Right renal cortex interstitium (tissue), 3 donors: ENCODE measurements around the gene GRIK4. TPM values are rescaled to one million over a fixed set of nuclear protein-coding genes. Genes with fewer than 3 reads are reported as not detected.
A peak's percentile ranks its signal among the peaks of the same experiment; 100 is the strongest.
"Not testable (repeated sequence)": the region's sequence is repeated elsewhere in the genome, so short reads cannot be mapped to it uniquely, and the experiment has no call there.

ENCODE experiments used
- DNase-seq, 3 donors: peaks; one replicate each; pipeline ENCODE4 v3.0.0-alpha.2; 2013; ENCODE audit warnings: low read depth in 3 of 3, low spot score in 2 of 3
- polyA plus RNA-seq, 3 donors: library from polyadenylated mRNA; unstranded; fragments of 120-200 nt; gene quantifications; one replicate each; pipeline ENCODE4 v1.2.1, GENCODE V29; 2013; ENCODE audit not compliant: insufficient read length in 3 of 3

The GRIK4 gene
- polyA plus RNA-seq, 3 donors: 0.93 to 1.3 (median 1.1) TPM

DNA sequence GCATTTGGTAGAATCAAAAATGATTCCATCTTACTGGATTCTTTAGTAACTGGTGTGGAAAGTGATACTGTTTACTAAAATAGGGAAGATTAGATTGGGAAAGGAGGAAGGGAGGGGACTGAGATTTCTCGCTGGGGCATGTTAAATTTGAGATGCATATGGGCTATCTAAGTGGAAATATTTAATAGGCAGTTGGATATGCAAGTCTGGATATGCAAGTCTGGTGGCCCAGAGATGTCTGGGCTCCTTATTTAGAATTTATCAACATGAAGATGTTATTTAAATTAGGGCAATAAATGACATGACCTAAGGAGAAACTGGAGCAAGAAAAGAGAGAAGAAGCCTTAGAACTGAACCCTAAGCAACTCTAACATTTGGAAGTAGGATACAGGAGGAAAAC lies 495.4 kb downstream of the GRIK4 start:
- no peak for DNase-seq

DNA sequence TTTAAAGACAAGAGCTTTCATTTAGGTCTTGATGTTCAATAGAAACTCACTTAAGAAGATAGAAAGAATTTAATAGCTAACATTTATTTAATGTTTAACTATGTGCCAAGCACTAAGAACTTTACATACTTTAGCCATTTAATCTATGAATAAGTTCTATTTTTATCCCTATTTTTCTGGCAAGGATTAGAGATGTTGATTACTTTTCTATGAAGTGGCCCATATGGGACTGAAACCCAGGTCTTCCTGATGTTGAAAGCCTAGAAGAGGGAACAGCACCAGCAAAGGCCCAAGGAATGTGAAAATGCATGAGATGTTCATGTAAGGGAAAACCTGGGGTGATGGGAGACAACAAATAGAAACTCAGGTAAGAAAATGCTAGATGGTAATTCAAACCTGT lies 497.0 kb downstream of the GRIK4 start:
- no peak for DNase-seq

DNA sequence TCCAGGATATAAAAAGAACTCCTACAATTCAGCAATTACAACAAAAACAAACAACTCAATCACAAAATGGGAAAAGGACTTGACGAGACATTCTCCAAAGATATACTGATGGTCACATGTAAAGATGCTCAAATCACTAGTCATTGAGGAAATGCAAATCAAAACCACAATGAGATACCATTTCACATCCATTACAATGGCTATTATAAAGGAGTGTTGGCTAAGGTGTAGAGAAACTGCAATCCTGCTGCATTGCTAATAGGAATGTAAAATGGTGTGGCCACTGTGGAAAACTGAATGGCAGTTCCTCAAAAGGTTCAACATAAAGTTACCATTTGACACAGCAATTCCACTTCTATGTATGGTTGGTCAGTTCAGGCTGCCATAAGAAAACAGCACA lies 500.5 kb downstream of the GRIK4 start:
- DNase-seq: no peak

DNA sequence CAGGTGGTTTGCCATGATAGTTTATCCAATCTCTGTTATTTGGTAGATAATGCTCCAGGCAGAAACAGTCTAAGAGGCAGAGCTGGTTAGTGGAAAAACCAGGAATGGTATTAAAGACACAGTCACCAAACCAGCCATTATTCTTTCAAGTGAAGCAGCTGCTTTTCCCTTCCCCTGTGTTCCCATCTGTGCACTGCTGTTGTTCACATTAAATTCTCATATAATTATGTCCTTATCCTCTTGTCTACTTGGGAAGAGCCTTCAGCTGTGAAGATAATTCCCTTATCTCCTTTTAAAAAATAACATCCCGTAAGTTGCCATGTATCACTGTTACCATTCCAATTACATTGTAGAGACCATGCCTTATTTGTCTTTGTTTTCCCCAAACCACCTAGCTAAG lies 507.2 kb downstream of the GRIK4 start:
- DNase-seq: no peak

DNA sequence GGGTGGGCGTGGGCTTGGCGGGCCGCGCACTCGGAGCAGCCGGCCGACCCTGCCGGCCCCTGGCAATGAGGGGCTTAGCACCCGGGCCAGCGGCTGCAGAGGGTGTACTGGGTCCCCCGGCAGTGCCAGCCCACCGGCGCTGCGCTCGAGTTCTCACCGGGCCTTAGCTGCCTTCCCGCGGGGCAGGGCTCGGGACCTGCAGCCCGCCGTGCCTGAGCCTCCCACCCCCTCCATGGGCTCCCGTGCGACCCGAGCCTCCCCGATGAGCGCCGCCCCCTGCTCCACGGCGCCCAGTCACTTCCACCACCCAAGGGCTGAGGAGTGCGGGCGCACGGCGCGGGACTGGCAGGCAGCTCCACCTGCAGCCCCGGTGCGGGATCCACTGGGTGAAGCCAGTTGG lies 510.2 kb downstream of the GRIK4 start:
- not testable (repeated sequence) for DNase-seq

DNA sequence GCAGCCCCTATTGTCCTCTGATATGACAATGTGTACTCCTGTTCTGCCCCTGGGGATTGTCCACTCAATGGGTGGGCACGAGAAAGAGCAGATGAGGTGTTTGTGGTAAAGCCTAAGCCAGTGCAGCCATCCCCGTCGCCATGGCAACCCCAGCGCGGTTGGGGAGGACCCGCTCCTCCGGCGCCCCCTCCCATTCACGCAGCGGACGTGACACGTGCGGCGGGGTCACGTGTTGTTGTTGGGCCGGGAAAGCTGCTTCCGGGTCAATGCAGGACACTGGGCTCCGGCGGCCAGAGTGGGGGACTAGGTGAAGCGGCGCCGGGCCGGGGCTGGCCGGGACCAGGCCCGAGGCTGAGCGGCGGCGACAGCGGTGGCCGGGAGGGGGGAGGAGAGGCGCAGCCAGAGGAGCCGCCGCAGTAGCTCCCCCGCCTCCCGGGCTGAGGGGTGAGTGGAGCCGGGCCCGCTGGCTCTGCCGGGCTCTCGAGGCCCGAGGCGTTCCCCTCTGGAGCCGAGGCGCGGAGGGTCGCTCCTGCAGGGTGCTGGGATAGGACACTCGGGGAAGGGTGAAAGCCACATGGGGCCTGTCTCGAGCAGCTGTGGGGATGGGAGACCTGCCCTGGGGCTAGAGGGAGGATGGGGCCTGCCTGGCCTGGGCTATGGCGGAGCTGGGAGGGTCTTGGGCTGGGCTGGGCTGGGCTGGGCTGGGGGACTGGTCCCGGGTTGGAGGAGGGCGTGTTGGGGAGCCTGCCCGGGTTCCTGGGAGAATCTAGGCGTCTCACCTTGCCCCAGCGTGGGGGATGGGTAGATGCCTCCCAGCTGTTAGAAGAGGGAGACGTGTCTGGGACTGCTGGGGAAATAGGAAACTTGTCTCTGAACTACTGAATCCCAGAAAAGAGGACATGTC lies 512.6 kb downstream of the GRIK4 start, which contains the start of gene TBCEL:
TBCEL (plus strand) TSS at position 255 of the 904 bp plus-strand sequence. CDS start 21,589 bp downstream, outside the sequence.
- DNase-seq: peak; percentile 61 to 83 (median 66)

DNA sequence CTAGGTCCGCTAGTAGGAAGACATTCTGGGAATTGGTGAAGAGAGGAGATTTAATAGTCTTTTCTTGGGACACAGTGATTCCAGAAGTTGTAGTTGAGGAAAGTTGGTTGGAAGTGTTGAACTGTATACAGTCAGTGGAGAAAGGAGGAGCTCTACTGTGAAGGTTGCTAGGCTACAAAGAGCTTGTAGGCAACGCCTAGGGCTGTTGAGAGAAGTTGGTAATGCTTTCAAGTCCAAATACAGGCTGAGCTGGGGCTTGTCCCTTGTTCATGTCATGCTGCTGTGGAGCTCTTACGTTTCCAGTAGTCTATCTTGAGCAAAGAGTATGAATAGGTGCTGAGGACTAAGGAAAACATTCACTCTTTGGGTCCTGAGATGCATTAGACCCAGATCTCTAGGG lies 513.4 kb downstream of the GRIK4 start:
- no peak for DNase-seq

DNA sequence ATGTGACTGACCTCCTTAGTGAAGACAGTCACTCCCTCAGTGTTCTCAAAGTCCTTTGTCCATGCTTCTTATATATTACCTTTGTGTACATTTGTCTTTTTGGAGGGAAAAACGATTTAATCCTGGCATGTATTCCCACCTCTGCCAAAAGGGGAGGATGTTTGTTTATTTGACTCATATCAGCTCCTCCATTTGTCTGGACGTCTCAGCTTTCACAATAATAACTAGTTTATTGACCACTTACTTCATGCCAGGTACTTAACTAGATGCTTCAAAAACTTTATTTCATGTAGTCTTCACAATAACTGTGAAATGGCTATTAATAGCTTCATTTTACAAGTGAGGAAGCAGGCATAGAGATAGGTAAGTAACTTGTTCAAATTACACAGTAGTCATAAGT lies 517.6 kb downstream of the GRIK4 start:
- DNase-seq: no peak

DNA sequence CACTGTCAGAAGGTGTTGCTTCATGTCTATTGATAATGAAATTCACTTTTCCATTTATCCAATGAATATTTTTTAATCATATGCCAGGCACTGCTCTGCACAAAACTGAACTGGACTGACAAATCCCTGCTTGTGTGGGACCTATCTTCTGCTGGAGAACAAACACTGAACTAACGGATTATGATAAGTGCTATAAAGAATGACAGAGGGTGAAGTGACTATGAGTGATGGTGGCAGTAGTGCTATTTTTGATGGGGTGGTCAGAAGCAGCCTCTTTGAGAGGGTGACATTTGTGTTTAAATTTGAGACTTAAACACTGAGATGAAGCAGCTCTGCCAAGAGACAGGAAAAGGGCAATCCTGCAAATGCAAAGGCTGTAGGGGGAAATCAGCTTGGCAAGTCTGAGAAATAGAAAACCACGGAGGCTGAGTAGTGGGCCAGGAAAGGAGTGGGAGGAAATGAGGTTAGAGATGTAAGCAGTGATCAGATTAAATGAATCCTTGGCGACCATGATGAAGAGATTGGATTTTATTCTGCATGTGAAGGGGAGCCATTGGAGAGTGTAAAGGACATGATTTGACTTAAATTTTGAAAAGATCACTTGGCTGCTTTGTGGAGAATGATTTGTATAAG lies 518.4 kb downstream of the GRIK4 start:
- DNase-seq: no peak

DNA sequence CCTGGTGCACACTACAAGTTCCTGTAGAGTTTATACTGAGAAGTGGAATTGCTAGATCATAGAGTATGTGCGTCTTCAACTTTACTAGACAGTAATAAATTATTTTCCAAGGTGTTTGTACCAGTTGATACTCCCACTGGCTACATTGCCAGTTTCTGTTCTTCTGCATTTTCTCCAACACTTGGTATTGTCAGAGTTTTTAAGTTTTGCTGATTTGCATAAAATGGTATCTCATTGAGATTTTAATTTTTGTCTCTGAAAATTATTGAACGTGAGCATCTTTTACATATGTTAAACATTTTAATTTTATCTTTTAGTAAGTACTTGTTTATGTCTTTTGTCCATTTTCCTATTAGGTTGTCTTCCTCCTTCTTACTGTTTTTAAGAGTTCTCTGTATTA lies 519.6 kb downstream of the GRIK4 start:
- DNase-seq: no peak

DNA sequence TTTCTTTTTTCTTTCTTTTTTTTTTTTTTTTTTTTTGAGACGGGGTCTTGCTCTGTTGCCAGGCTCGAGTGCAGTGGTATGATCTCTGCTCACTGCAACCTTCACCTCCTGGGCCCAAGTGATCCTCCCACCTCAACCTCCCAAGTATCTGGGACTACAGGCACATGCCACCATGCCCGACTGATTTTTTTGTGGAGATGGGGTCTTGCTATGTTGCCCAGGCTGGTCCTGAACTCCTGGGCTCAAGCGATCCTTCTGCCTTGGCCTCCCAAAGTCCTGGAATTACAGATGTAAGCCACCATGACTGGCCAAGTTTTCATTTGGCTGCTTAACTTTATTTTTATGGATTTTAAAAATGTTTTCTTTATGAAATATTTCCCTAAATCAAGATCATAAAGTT lies 520.1 kb downstream of the GRIK4 start:
- not testable (repeated sequence) for DNase-seq

DNA sequence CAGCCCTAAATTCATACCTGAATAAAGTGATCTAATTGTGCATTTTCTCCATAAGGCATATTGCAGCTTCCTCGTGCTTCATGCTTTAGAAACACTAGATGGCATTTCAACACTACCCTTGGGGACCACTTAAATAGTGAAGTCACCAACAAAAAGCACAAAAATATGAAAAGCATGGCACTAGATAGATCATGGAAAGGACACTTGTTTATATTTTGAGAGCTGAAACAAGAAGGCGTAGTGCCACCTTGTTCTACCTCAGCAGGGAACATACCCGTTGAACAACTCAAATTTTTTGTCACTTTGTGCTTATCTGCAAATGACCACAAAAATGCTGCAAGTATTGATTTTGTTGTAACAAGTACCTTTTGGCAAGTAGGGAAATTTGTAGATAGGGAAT lies 521.0 kb downstream of the GRIK4 start:
- DNase-seq: no peak

DNA sequence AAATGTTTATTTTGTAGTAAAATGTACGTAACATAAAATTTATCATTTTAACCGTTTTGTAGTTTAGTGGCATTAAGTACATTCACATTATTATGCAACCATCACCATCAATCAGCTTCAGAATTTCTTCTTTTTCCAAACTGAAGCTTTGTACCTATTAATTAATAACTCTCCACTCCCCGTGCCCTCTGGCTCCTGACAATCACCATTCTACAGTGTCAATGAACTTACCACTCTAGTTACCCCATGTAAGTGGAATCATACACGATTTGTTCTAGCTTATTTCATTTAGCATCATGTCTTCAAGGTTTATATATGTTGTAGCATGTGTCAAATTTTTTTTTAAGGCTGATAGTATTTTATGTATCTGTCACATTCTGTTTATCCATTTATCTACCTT lies 522.1 kb downstream of the GRIK4 start:
- DNase-seq: no peak

DNA sequence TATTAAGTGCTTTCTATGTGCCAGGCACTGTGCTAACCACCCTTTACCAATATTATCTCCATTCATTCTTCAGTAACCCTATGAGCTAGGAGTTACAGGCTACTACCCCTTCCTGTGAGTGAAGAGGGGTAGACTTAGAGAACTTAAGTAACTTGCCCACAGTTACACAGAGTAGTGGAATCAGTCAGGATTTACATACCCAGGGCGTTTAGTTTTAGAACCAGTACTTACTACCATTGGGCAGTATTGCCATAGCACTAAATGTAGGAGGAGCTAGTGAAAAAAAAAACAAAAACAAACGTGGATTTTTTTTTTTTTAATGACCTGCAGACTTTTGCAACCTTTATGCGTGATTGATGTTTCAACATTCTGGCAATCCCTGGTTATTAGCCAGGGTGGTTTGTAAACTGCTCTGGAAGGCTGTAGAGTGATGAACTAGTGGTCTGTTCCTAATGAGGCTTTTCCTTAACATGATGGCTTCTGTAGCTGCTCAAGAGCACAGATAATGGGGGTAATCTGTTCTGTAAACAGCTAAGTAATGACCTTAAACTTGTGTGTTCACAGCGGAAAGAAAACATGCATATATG lies 523.7 kb downstream of the GRIK4 start:
- DNase-seq: no peak

DNA sequence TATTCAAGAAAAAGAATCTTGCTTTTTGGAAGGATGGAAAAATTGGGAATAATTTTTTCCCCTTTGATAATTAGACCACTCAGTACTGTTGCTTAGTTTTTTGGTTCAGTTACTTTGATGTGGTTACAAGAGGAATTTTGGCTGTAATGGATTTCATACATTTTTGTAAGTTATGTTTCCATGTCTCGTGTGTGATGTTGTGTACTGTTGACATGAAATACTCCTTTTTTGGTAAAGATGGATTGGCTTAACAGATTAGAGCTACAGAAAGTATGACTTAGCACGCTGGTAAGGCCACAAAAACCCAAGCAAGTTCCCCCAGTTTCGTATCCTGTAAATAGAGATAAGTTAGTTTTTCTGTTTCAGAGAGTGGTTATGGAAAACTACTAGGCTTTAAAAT lies 524.2 kb downstream of the GRIK4 start:
- no peak for DNase-seq

DNA sequence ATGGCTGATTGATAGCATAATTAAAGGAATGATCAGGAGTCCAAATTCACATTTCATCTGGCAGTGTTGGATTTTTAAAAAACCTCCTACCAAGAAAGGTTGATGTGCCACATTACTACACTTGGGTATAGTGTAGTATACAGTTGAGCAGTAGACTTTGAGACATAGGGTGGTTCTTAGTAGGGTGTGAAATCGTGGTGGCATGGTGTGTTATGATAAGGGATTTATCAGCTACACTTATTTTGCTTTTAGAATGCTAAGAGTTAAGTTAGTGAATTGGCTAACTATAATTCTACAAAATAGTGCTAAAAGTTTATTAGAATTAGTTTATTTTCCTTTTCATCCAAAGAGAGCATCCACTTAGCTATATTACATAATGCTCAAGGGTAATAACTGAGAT lies 525.5 kb downstream of the GRIK4 start:
- DNase-seq: no peak

Other genes starting within 250 kb of the GRIK4 start
- gene TLCD5, start 186.4 kb upstream of the GRIK4 start, polyA plus RNA-seq: 10 to 100 TPM; 11.0 to 12.5 (median 11.6) TPM
- gene ARHGEF12, start 175.3 kb upstream of the GRIK4 start, polyA plus RNA-seq: 100 to 1,000 TPM; 128 to 141 (median 128) TPM